ENCODE results near the gene SDC4. TPM values are rescaled to one million over a fixed set of nuclear protein-coding genes. Genes with fewer than 3 reads are reported as not detected.
A peak's percentile ranks its signal among the peaks of the same experiment; 100 is the strongest.

SDC4 gene
- total and polyA plus RNA-seq, 9 of the 15 experiments (the other 6 are each of a cell fraction or from before 2014, with no cell fraction given) = 2.1 to 10.7 (median 6.3) TPM

- TF ChIP-seq BRD9 (IDR thresholded peaks at IDR 0.05; ENCODE audit: low read depth, partially characterized antibody) (no peak), ARNT (IDR thresholded peaks at IDR 0.05) (no peak), CREB1 (IDR thresholded peaks at IDR 0.05) (peak; percentile 35; the same call in 1 of the 2 replicates), CREB1 (CRISPR knock-in tag; IDR thresholded peaks at IDR 0.05) (no peak), ZZZ3 (IDR thresholded peaks at IDR 0.05) (no peak), KDM5B (IDR thresholded peaks at IDR 0.05; ENCODE audit: insufficient replicate concordance, low read depth, low read length) (no peak), CHD4 (IDR thresholded peaks at IDR 0.05; ENCODE audit: insufficient read depth, insufficient replicate concordance, low read depth, low read length, poor library complexity, severe bottlenecking) (no peak), RNF2 (IDR thresholded peaks at IDR 0.05) (no peak), ZBTB11 (CRISPR knock-in tag; IDR thresholded peaks at IDR 0.05) (no peak)
- TF ChIP-seq, protein P1, sequence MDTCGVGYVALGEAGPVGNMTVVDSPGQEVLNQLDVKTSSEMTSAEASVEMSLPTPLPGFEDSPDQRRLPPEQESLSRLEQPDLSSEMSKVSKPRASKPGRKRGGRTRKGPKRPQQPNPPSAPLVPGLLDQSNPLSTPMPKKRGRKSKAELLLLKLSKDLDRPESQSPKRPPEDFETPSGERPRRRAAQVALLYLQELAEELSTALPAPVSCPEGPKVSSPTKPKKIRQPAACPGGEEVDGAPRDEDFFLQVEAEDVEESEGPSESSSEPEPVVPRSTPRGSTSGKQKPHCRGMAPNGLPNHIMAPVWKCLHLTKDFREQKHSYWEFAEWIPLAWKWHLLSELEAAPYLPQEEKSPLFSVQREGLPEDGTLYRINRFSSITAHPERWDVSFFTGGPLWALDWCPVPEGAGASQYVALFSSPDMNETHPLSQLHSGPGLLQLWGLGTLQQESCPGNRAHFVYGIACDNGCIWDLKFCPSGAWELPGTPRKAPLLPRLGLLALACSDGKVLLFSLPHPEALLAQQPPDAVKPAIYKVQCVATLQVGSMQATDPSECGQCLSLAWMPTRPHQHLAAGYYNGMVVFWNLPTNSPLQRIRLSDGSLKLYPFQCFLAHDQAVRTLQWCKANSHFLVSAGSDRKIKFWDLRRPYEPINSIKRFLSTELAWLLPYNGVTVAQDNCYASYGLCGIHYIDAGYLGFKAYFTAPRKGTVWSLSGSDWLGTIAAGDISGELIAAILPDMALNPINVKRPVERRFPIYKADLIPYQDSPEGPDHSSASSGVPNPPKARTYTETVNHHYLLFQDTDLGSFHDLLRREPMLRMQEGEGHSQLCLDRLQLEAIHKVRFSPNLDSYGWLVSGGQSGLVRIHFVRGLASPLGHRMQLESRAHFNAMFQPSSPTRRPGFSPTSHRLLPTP (IDR thresholded peaks at IDR 0.05; ENCODE audit: borderline replicate concordance, extremely low read depth, insufficient read length) = no peak
- TF ChIP-seq, protein P2, sequence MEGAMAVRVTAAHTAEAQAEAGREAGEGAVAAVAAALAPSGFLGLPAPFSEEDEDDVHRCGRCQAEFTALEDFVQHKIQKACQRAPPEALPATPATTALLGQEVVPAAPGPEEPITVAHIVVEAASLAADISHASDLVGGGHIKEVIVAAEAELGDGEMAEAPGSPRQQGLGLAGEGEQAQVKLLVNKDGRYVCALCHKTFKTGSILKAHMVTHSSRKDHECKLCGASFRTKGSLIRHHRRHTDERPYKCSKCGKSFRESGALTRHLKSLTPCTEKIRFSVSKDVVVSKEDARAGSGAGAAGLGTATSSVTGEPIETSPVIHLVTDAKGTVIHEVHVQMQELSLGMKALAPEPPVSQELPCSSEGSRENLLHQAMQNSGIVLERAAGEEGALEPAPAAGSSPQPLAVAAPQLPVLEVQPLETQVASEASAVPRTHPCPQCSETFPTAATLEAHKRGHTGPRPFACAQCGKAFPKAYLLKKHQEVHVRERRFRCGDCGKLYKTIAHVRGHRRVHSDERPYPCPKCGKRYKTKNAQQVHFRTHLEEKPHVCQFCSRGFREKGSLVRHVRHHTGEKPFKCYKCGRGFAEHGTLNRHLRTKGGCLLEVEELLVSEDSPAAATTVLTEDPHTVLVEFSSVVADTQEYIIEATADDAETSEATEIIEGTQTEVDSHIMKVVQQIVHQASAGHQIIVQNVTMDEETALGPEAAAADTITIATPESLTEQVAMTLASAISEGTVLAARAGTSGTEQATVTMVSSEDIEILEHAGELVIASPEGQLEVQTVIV (CRISPR knock-in tag; IDR thresholded peaks at IDR 0.05; ENCODE audit: borderline replicate concordance) = no peak
- TF ChIP-seq, protein P3, sequence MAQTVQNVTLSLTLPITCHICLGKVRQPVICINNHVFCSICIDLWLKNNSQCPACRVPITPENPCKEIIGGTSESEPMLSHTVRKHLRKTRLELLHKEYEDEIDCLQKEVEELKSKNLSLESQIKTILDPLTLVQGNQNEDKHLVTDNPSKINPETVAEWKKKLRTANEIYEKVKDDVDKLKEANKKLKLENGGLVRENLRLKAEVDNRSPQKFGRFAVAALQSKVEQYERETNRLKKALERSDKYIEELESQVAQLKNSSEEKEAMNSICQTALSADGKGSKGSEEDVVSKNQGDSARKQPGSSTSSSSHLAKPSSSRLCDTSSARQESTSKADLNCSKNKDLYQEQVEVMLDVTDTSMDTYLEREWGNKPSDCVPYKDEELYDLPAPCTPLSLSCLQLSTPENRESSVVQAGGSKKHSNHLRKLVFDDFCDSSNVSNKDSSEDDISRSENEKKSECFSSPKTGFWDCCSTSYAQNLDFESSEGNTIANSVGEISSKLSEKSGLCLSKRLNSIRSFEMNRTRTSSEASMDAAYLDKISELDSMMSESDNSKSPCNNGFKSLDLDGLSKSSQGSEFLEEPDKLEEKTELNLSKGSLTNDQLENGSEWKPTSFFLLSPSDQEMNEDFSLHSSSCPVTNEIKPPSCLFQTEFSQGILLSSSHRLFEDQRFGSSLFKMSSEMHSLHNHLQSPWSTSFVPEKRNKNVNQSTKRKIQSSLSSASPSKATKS (CRISPR knock-in tag; IDR thresholded peaks at IDR 0.05) = no peak
Measured at GRCh38 chr20:45293041-45294002, 54.9 kb downstream of the SDC4 start (continued).

All from K562 (cell line).